Osteoblast (primary cell): ENCODE measurements around the gene CHRNA4. TPM values are rescaled to one million over a fixed set of nuclear protein-coding genes. Genes with fewer than 3 reads are reported as not detected.

Experiments used
- DNase-seq: peaks from one replicate; pipeline ENCODE4 v3.0.0; 2011; ENCODE audit warnings: low spot score, mixed read lengths; ENCODE audit not compliant: insufficient read length; ENCODE audit errors: missing footprints
- H2AFZ ChIP-seq: 2 replicates; pipeline ENCODE4 v1.6.0; 2011; ENCODE audit warnings: mild to moderate bottlenecking, low read length
- H3K27ac ChIP-seq: 2 replicates; pipeline ENCODE4 v1.5.1; 2011; ENCODE audit warnings: mild to moderate bottlenecking, low read depth, low read length, moderate library complexity
- H3K27me3 ChIP-seq: 2 replicates; pipeline ENCODE4 v1.6.0; 2012; ENCODE audit warnings: mild to moderate bottlenecking, control low read depth, inconsistent platforms, low read length, moderate library complexity; ENCODE audit not compliant: insufficient read depth
- H3K36me3 ChIP-seq: 2 replicates; pipeline ENCODE4 v1.5.1; 2011; ENCODE audit warnings: mild to moderate bottlenecking, low read length, control low read depth, moderate library complexity; ENCODE audit not compliant: insufficient read depth
- H3K4me1 ChIP-seq: 2 replicates; pipeline ENCODE4 v1.5.1; 2011; ENCODE audit warnings: mild to moderate bottlenecking, low read length, control low read depth, moderate library complexity; ENCODE audit not compliant: insufficient read depth
- H3K4me2 ChIP-seq: 2 replicates; pipeline ENCODE4 v1.6.0; 2011; ENCODE audit warnings: mild to moderate bottlenecking, low read length; ENCODE audit not compliant: insufficient read depth
- H3K4me3 ChIP-seq: fragments of 200-600 bp; sonication (generic); 3 replicates; pipeline ENCODE4 v1.5.1; 2012; ENCODE audit warnings: mild to moderate bottlenecking, low read length, inconsistent platforms; ENCODE audit not compliant: insufficient read depth
- H3K79me2 ChIP-seq: 2 replicates; pipeline ENCODE4 v1.6.0; 2012; ENCODE audit warnings: mild to moderate bottlenecking, low read length, control low read depth, inconsistent platforms; ENCODE audit not compliant: insufficient read depth
- H3K9me3 ChIP-seq: 2 replicates; pipeline ENCODE4 v1.5.1; 2011; ENCODE audit warnings: low read depth, low read length, control low read depth
- H4K20me1 ChIP-seq: 2 replicates; pipeline ENCODE4 v1.6.0; 2012; ENCODE audit warnings: mild to moderate bottlenecking, low read length, control low read depth; ENCODE audit not compliant: insufficient read depth
- total RNA-seq: library from RNA; depleted of rRNA; stranded (reverse); fragments of >200 nt; gene quantifications from 2 replicates; pipeline ENCODE4 v1.2.3, GENCODE V29; 2012
- TF ChIP-seq, protein P1 (sequence below): IDR thresholded peaks from 2 replicates; pipeline ENCODE4 v1.5.1; 2011; ENCODE audit warnings: mild to moderate bottlenecking, low read depth, low read length, moderate library complexity; ENCODE audit errors: extremely low read depth

CHRNA4 gene
- total RNA-seq, 1 donor, result not detected

DNA sequence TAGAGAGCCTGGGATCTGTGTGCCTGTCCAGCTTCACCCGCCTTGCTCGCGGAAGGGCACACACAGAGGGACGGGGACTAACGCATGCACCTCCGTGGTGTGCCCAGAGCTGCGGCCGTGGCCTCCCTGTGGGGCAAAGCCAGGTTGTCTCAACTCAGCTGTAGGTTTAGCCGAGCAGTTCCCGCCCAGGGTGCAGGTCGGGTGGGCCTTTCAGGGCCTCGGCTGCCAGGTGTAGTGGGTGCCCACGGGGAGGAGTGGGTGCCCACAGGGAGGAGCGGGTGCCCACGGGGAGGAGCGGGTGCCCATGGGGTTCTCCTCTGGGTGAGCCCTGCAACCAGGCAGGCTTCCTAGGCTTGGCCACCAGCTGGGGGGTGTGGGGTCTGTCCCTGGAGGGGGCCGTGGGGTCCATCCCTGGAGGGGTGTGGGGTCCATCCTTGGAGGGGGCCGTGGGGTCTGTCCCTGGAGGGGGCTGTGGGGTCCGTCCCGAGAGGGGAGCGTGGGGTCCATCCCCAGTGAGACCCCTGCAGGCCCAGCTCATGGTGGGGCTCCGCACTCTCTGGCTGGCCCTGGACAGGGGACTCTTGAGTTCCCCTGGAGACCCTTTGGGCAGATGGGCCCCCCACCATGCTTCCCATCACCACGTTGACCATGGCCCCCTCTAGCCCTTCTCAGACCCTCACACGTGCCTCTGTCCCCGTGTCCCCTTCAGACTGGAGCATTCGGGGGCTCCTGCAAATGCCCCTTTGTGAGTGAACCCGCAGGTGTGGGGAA lies 37.8 kb upstream of the CHRNA4 start:
- no peak for DNase-seq
- Histone ChIP-seq H2AFZ (no peak overlapping the region), H3K4me3 (no peak overlapping the region), H3K4me1 (no peaks in the 10 kb centered on the region), H3K79me2 (no peaks in the 10 kb centered on the region), H4K20me1 (no peaks in the 10 kb centered on the region), H3K27ac (no peak overlapping the region), H3K36me3 (no peaks in the 10 kb centered on the region), H3K9me3 (no peaks in the 10 kb centered on the region), H3K27me3 (no peaks in the 10 kb centered on the region), H3K4me2 (no peak overlapping the region)
- TF ChIP-seq, protein P1, sequence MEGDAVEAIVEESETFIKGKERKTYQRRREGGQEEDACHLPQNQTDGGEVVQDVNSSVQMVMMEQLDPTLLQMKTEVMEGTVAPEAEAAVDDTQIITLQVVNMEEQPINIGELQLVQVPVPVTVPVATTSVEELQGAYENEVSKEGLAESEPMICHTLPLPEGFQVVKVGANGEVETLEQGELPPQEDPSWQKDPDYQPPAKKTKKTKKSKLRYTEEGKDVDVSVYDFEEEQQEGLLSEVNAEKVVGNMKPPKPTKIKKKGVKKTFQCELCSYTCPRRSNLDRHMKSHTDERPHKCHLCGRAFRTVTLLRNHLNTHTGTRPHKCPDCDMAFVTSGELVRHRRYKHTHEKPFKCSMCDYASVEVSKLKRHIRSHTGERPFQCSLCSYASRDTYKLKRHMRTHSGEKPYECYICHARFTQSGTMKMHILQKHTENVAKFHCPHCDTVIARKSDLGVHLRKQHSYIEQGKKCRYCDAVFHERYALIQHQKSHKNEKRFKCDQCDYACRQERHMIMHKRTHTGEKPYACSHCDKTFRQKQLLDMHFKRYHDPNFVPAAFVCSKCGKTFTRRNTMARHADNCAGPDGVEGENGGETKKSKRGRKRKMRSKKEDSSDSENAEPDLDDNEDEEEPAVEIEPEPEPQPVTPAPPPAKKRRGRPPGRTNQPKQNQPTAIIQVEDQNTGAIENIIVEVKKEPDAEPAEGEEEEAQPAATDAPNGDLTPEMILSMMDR, result no peak

DNA sequence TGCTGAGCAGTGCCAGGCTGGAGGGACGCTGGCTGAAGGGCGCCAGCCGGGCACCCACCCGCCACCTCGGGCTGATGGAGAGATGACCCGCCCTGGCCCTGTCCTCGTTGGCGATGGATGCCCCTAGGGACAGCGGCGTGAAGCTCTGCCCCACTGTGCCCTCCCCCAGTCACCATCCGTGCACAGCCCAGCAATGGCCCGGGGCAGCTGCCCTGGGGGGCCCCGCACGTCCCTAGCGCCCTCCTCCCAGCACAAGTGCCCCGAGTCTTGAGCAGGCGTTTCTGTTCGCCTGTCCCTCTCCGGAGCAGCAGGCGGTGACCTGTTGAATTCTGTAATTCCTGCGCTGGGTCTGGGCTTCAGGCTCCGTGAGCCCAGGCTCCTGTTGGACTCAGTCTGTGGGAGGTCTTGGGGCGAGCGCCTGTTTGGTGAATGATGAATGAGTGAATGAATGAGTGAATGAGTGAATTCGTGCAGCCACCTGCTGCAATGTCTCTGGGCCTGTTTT lies 36.8 kb upstream of the CHRNA4 start:
- Histone ChIP-seq H3K27me3 (no peaks in the 10 kb centered on the region), H3K4me3 (no peak overlapping the region), H3K27ac (no peak overlapping the region), H2AFZ (no peak overlapping the region), H3K4me2 (no peak overlapping the region), H3K9me3 (no peaks in the 10 kb centered on the region), H3K79me2 (no peaks in the 10 kb centered on the region), H4K20me1 (no peaks in the 10 kb centered on the region), H3K4me1 (no peaks in the 10 kb centered on the region), H3K36me3 (no peaks in the 10 kb centered on the region)
- TF ChIP-seq, protein P1, result no peak
- DNase-seq, result no peak

DNA sequence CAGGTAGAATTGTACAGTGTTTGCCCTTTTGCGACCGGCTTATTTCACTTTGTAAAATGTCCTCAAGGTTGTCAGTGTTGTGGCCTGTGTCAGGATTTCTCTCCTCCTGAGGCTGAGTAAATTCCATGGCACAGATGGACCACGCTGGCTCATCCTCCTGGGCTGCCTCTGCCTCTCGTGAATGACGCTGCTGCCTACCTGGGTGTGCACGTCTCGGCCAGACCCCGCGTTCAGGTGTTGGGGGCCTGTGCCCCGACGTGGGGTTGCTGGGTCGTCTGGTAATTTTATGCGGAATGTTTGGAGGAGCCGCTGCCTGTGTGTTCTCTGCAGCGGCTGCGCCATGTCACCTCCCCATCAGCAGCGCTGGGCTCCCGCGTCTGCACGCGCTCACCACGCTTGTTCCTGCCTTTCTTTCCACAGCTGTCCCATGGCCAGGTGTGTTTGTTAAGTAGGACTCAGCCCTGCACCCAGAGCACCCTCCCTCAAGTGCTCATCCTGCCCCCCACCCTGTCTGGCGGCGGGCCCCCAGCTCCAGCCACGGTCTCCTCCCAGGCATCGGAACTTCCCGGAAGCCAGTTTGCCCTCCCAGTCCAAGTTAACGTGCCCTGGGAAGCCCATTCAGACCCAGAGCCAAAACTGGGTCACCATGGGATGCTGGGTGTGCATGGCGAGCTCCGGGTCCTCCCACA lies 36.1 kb upstream of the CHRNA4 start:
- TF ChIP-seq, protein P1, result no peak
- H3K4me3 ChIP-seq, result no peak overlapping the region
- H3K79me2 ChIP-seq, result no peaks in the 10 kb centered on the region
- no peak overlapping the region for H2AFZ ChIP-seq
- no peaks in the 10 kb centered on the region for H4K20me1 ChIP-seq
- no peak overlapping the region for H3K27ac ChIP-seq
- no peaks in the 10 kb centered on the region for H3K27me3 ChIP-seq
- no peaks in the 10 kb centered on the region for H3K36me3 ChIP-seq
- no peaks in the 10 kb centered on the region for H3K9me3 ChIP-seq
- no peak for DNase-seq
- H3K4me2 ChIP-seq, result no peak overlapping the region
- no peaks in the 10 kb centered on the region for H3K4me1 ChIP-seq

DNA sequence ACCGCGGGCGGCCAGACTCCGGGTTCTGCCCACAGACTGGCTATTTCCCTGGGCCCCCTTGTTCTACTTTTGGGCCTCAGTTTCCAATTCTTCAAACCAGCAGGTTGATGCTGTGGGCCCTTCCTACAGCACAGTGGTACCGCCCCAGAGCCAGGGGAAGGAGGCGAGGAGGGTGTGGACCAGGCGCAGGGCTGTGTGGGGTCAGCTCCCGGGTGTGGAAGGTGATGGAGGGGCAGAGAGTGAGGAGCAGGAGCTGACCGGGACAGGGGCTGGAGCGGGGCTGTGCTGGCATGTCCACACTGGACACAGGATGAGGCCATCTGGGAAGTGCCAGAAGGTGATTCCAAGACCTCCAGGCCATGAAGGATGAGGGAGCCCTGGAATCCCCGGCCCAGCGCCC lies 35.2 kb upstream of the CHRNA4 start:
- Histone ChIP-seq H3K4me3 (no peak overlapping the region), H3K4me2 (no peak overlapping the region), H2AFZ (no peak overlapping the region), H3K9me3 (no peaks in the 10 kb centered on the region), H3K27me3 (no peaks in the 10 kb centered on the region), H4K20me1 (no peaks in the 10 kb centered on the region), H3K79me2 (no peaks in the 10 kb centered on the region), H3K27ac (no peak overlapping the region), H3K36me3 (no peaks in the 10 kb centered on the region), H3K4me1 (no peaks in the 10 kb centered on the region)
- TF ChIP-seq, protein P1, result no peak
- no peak for DNase-seq
